Parathyroid adenoma (tissue), 2 donors: ENCODE measurements around the gene G6PC2.
"Not testable (repeated sequence)": the region's sequence is repeated elsewhere in the genome, so short reads cannot be mapped to it uniquely, and the experiment has no call there.

Source experiments
- H2AFZ ChIP-seq: fragments of 300-600 bp; sonication (generic); one replicate; pipeline ENCODE4 v1.7.0; 2017; ENCODE audit warnings: antibody characterized with exemption, mild to moderate bottlenecking
- H3K27ac ChIP-seq: fragments of 300-600 bp; sonication (generic); one replicate; pipeline ENCODE4 v1.7.0; 2017
- H3K27me3 ChIP-seq: fragments of 300-600 bp; sonication (generic); one replicate; pipeline ENCODE4 v1.7.0; 2017; ENCODE audit warnings: low read length; ENCODE audit not compliant: control insufficient read depth, insufficient read depth
- H3K36me3 ChIP-seq: fragments of 300-600 bp; sonication (generic); one replicate; pipeline ENCODE4 v1.7.0; 2017; ENCODE audit warnings: low read length; ENCODE audit not compliant: control insufficient read depth, insufficient read depth
- H3K4me1 ChIP-seq: fragments of 300-600 bp; sonication (generic); one replicate; pipeline ENCODE4 v1.7.0; 2017; ENCODE audit warnings: control low read depth
- H3K4me2 ChIP-seq: fragments of 300-600 bp; sonication (generic); one replicate; pipeline ENCODE4 v1.7.0; 2017; ENCODE audit warnings: low read length
- H3K4me3 ChIP-seq: fragments of 300-600 bp; sonication (generic); one replicate; pipeline ENCODE4 v1.7.0; 2017; ENCODE audit warnings: low read depth, low read length
- H3K79me2 ChIP-seq: fragments of 300-600 bp; sonication (generic); one replicate; pipeline ENCODE4 v1.7.0; 2017; ENCODE audit warnings: control low read depth
- H3K9ac ChIP-seq: fragments of 300-600 bp; sonication (generic); one replicate; pipeline ENCODE4 v1.7.0; 2017; ENCODE audit warnings: mild to moderate bottlenecking
- H3K9me3 ChIP-seq: fragments of 300-600 bp; sonication (generic); one replicate; pipeline ENCODE4 v1.7.0; 2017; ENCODE audit warnings: low read length; ENCODE audit not compliant: control insufficient read depth
- CTCF ChIP-seq: fragments of 300-600 bp; sonication (generic); IDR thresholded peaks from one replicate; pipeline ENCODE4 v1.7.0; 2017; ENCODE audit warnings: antibody characterized with exemption, mild to moderate bottlenecking
- donor health status: primary hyperparathyroidism.

The G6PC2 gene

GRCh38 chr2:168854651-168855050, 46.4 kb upstream of the G6PC2 start:
- no peak for TF ChIP-seq CTCF
- no peak overlapping the region for H3K9ac ChIP-seq
- H3K27ac ChIP-seq, result no peak overlapping the region
- H3K4me2 ChIP-seq, result no peak overlapping the region
- peaks cover 16% of the 10 kb centered on the region for H3K4me1 ChIP-seq
- H3K36me3 ChIP-seq, result no peaks in the 10 kb centered on the region
- H3K4me3 ChIP-seq, result no peak overlapping the region
- H3K27me3 ChIP-seq, result no peaks in the 10 kb centered on the region
- no peak overlapping the region for H2AFZ ChIP-seq
- H3K9me3 ChIP-seq, result no peaks in the 10 kb centered on the region
- H3K79me2 ChIP-seq, result no peaks in the 10 kb centered on the region

DNA sequence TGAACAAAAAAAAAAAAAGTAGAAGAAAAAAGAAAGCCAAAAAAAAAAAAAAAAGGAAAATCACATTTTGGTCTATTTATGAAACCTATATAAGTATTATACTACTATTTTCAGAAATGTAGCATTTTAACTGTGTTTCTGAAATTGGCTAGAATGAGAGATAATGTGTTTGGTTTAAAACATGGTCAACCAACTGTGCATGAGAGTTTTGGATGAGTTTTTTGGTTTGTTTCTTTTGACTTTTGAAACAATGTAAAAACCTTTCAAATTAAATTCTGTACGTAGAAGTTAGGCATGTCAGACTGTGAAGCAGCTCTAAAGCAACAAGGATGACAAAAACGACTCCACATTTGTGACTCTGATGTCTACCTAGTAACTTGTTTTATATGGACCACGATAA, 45.5 kb upstream of the G6PC2 start:
- no peak for TF ChIP-seq CTCF
- H3K79me2 ChIP-seq, result no peaks in the 10 kb centered on the region
- no peak overlapping the region for H2AFZ ChIP-seq
- no peaks in the 10 kb centered on the region for H3K27me3 ChIP-seq
- H3K4me1 ChIP-seq, result peaks cover 16% of the 10 kb centered on the region
- H3K9ac ChIP-seq, result no peak overlapping the region
- H3K4me2 ChIP-seq, result no peak overlapping the region
- no peaks in the 10 kb centered on the region for H3K9me3 ChIP-seq
- H3K27ac ChIP-seq, result no peak overlapping the region
- H3K4me3 ChIP-seq, result no peak overlapping the region
- H3K36me3 ChIP-seq, result no peaks in the 10 kb centered on the region

DNA sequence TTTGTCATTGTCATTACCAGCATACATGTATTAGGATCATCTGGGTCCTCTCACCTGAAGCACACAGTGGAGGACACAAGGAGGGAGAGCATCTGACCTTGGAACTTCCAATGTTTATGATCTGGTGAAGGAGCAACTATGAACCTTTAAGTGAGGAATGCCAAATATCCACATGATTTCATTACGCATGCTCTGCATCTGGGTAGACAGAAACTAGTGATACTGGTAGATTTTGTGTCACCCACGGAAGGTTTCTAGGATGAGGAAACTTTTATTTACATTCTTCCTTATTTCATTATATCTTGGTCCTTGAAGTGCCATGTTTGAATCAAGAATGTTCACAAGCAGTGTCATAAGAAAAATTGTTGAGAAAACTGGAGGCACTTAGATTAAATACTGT, 42.9 kb upstream of the G6PC2 start:
- Histone ChIP-seq H3K4me3 (no peak overlapping the region), H3K27me3 (no peaks in the 10 kb centered on the region), H3K4me1 (peaks cover 8% of the 10 kb centered on the region), H3K36me3 (no peaks in the 10 kb centered on the region), H2AFZ (no peak overlapping the region), H3K9ac (no peak overlapping the region), H3K27ac (no peak overlapping the region), H3K79me2 (no peaks in the 10 kb centered on the region), H3K4me2 (no peak overlapping the region), H3K9me3 (no peaks in the 10 kb centered on the region)
- no peak for TF ChIP-seq CTCF

GRCh38 chr2:168867164-168867563, 33.9 kb upstream of the G6PC2 start:
- H3K27ac ChIP-seq, H3K4me3 ChIP-seq, H3K9me3 ChIP-seq, H3K9ac ChIP-seq, H3K27me3 ChIP-seq, H2AFZ ChIP-seq, H3K4me1 ChIP-seq, H3K79me2 ChIP-seq, H3K4me2 ChIP-seq, H3K36me3 ChIP-seq: not testable (repeated sequence)

DNA sequence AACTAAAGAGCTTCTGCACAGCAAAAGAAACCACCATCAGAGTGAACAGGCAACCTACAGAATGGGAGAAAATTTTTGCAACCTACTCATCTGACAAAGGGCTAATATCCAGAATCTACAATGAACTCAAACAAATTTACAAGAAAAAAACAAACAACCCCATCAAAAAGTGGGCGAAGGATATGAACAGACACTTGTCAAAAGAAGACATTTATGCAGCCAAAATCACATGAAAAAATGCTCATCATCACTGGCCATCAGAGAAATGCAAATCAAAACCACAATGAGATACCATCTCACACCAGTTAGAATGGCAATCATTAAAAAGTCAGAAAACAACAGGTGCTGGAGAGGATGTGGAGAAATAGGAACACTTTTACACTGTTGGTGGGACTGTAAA, 30.7 kb upstream of the G6PC2 start:
- H2AFZ ChIP-seq, H3K4me2 ChIP-seq, H3K4me1 ChIP-seq, H3K27ac ChIP-seq, H3K27me3 ChIP-seq, H3K9me3 ChIP-seq, H3K79me2 ChIP-seq, H3K4me3 ChIP-seq, H3K9ac ChIP-seq, H3K36me3 ChIP-seq: not testable (repeated sequence)

DNA sequence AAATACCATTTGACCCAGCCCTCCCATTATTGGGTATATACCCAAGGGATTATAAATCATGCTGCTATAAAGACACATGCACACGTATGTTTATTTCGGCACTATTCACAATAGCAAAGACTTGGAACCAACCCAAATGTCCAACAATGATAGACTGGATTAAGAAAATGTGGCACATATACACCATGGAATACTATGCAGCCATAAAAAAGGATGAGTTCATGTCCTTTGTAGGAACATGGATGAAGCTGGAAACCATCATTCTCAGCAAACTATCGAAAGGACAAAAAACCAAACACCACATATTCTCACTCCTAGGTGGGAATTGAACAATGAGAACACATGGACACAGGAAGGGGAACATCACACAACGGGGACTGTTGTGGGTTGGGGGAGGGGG, 30.3 kb upstream of the G6PC2 start:
- H3K27ac ChIP-seq, H3K4me2 ChIP-seq, H2AFZ ChIP-seq, H3K27me3 ChIP-seq, H3K9ac ChIP-seq, H3K4me1 ChIP-seq, H3K4me3 ChIP-seq, H3K9me3 ChIP-seq, H3K79me2 ChIP-seq, H3K36me3 ChIP-seq: not testable (repeated sequence)
